DOHH2 (cell line): Measurements from ENCODE around the gene ATL2.

Experiments used
- H3F3A ChIP-seq: fragments of 200-600 bp; sonication (generic), shearing (Covaris generic); 2 replicates; pipeline ENCODE4 v1.6.0; 2016; ENCODE audit warnings: antibody characterized with exemption, mild to moderate bottlenecking; ENCODE audit not compliant: control insufficient read depth, insufficient read depth
- H3K27ac ChIP-seq: fragments of 200-600 bp; sonication (generic); 2 replicates; pipeline ENCODE4 v1.5.1; 2014; ENCODE audit warnings: low read depth, mild to moderate bottlenecking, low read length, moderate library complexity
- H3K27me3 ChIP-seq: fragments of 200-600 bp; sonication (generic); 2 replicates; pipeline ENCODE4 v1.6.1; 2014; ENCODE audit warnings: mild to moderate bottlenecking, low read length, mixed read lengths; ENCODE audit not compliant: control insufficient read depth
- H3K36me3 ChIP-seq: fragments of 200-600 bp; sonication (generic); 2 replicates; pipeline ENCODE4 v1.6.1; 2014; ENCODE audit warnings: mild to moderate bottlenecking, low read length, moderate library complexity, mixed read lengths; ENCODE audit not compliant: control insufficient read depth
- H3K4me1 ChIP-seq: fragments of 200-600 bp; sonication (generic); 2 replicates; pipeline ENCODE4 v1.6.1; 2014; ENCODE audit warnings: mild to moderate bottlenecking, low read length, mixed read lengths; ENCODE audit not compliant: control insufficient read depth
- H3K4me2 ChIP-seq: fragments of 200-600 bp; sonication (generic); 2 replicates; pipeline ENCODE4 v1.6.0; 2014; ENCODE audit warnings: mild to moderate bottlenecking, low read length, moderate library complexity
- H3K4me3 ChIP-seq: fragments of 200-600 bp; sonication (generic); 2 replicates; pipeline ENCODE4 v1.5.1; 2014; ENCODE audit warnings: mild to moderate bottlenecking, low read length, mixed read lengths
- H3K79me2 ChIP-seq: fragments of 200-600 bp; sonication (generic); 2 replicates; pipeline ENCODE4 v1.6.1; 2014; ENCODE audit warnings: mild to moderate bottlenecking, low read length, mixed read lengths; ENCODE audit not compliant: control insufficient read depth
- H3K9me2 ChIP-seq: fragments of 200-600 bp; sonication (generic); replicated peaks from 2 replicates; pipeline ENCODE4 v1.6.1; 2014; ENCODE audit warnings: mild to moderate bottlenecking, low read length, mixed read lengths; ENCODE audit not compliant: control insufficient read depth
- H3K9me3 ChIP-seq: fragments of 200-600 bp; sonication (generic); 2 replicates; pipeline ENCODE4 v1.6.1; 2014; ENCODE audit warnings: antibody characterized with exemption, low read length, mixed read lengths; ENCODE audit not compliant: control insufficient read depth, insufficient read depth
- H4K20me1 ChIP-seq: fragments of 200-600 bp; sonication (generic); 2 replicates; pipeline ENCODE4 v1.6.0; 2014; ENCODE audit warnings: low read depth, mild to moderate bottlenecking, antibody characterized with exemption, low read length, moderate library complexity; ENCODE audit not compliant: control insufficient read depth, insufficient read depth
- CTCF ChIP-seq: fragments of 200-600 bp; sonication (generic); IDR thresholded peaks from one replicate; pipeline ENCODE4 v1.5.1; 2014; ENCODE audit warnings: antibody characterized with exemption, mild to moderate bottlenecking, low read depth, low read length; ENCODE audit not compliant: poor library complexity, severe bottlenecking
- EZH2phosphoT487 ChIP-seq: fragments of 200-600 bp; sonication (generic); IDR thresholded peaks from 2 replicates; pipeline ENCODE4 v1.6.1; 2017; ENCODE audit warnings: borderline replicate concordance, mild to moderate bottlenecking, antibody characterized with exemption, low read length, moderate library complexity, mixed read lengths

ATL2 gene

DNA sequence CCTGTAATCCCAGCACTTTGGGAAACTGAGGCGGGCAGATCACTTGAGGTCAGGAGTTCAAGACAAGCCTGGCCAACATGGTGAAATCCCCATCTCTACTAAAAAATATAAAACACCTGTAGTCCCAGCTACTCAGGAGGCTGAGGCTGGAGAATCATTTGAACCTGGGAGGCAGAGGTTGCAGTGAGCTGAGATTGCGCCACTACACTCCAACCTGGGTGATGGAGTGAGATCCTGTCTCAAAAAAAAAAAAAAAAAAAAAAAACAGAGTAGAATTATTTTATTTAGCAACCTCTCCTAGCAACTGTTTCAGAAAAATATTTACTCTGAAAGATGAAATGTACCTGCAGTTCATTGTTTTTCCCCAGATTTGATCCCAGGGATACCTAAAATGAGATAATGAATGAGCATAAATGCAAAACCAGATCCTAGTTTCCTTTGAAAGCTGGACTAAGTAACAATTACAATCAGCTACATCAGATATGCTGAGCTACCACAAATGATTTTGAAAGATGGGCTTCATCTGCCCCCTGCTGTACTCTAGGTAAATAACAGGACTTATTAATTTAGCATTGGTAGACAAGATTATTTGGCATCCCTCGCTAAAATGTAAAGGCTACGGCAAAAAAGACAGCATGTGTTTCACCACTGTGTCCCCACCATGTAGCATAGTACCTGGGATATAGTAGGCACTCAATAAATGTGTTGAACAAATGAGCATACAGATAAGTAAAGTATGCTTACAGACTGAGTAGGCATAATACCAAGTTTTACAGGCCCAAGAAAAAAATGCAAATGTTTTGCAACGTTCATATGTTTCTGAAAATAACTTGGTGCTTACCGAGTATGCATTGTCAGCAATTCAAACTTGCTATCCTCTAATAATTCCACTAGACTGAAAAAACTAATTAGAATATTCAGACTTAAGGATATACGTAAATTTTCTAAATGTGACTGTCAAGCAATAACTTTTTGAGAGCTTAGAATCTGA is 102.5 kb downstream of the ATL2 start:
- peak; percentile 73 for TF ChIP-seq CTCF
- no peak for TF ChIP-seq EZH2phosphoT487
- no peaks in the 10 kb centered on the region for H3K79me2 ChIP-seq
- H3K4me2 ChIP-seq: no peak overlapping the region

GRCh38 chr2:38271697-38272096 is 105.4 kb downstream of the ATL2 start:
- TF ChIP-seq EZH2phosphoT487 (no peak), CTCF (no peak)
- Histone ChIP-seq H3K9me3 (peaks cover 7% of the 10 kb centered on the region; the same call in 1 of the 2 replicates), H3K4me1 (peaks cover 7% of the 10 kb centered on the region), H4K20me1 (no peaks in the 10 kb centered on the region), H3F3A (no peaks in the 10 kb centered on the region), H3K27me3 (no peaks in the 10 kb centered on the region), H3K36me3 (no peaks in the 10 kb centered on the region), H3K27ac (no peak overlapping the region), H3K4me3 (no peak overlapping the region), H3K4me2 (no peak overlapping the region), H3K79me2 (no peaks in the 10 kb centered on the region), H3K9me2 (no peaks in the 10 kb centered on the region)

More for the DNA sequence above, 102.5 kb downstream of the ATL2 start:
- no peaks in the 10 kb centered on the region for H3F3A ChIP-seq
- H4K20me1 ChIP-seq: no peaks in the 10 kb centered on the region
- H3K4me3 ChIP-seq: no peak overlapping the region
- H3K27me3 ChIP-seq: no peaks in the 10 kb centered on the region
- no peaks in the 10 kb centered on the region for H3K9me2 ChIP-seq
- H3K9me3 ChIP-seq: no peaks in the 10 kb centered on the region
- no peaks in the 10 kb centered on the region for H3K36me3 ChIP-seq
- no peak overlapping the region for H3K27ac ChIP-seq
- peaks cover 19% of the 10 kb centered on the region for H3K4me1 ChIP-seq

DNA sequence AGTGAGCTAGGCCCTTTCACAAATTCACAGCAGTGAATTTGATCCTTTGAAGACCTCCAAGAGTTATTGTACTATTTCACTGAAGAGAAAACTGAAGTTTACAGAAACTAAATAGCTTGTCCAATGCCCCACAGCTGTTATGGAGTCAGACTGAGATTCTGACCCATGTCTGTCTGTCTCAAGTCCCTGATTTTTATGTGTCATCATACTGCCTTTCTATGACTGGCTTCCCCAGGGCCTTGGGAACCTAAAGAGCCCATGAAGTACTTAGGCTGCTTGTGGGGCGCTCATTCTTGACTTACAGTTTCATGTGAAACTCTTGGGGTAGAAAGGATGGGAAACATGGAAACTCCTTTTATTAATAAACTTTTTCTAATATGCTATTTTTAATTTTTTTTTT is 107.7 kb downstream of the ATL2 start:
- Histone ChIP-seq H4K20me1 (no peaks in the 10 kb centered on the region), H3K27ac (no peak overlapping the region), H3F3A (no peaks in the 10 kb centered on the region), H3K9me2 (no peaks in the 10 kb centered on the region), H3K9me3 (peaks cover 10% of the 10 kb centered on the region; the same call in 1 of the 2 replicates), H3K4me2 (no peak overlapping the region), H3K27me3 (no peaks in the 10 kb centered on the region), H3K4me3 (no peak overlapping the region), H3K4me1 (peaks cover under 1% of the 10 kb centered on the region; the same call in 1 of the 2 replicates), H3K79me2 (no peaks in the 10 kb centered on the region), H3K36me3 (no peaks in the 10 kb centered on the region)
- TF ChIP-seq EZH2phosphoT487 (no peak), CTCF (no peak)
